DND-41 (cell line): Measurements from ENCODE around the gene LRRC70.

Experiments
- CTCF ChIP-seq: IDR thresholded peaks from 2 replicates; pipeline ENCODE4 v1.5.1; 2012; ENCODE audit warnings: borderline replicate concordance, low read length, moderate library complexity, mild to moderate bottlenecking; ENCODE audit not compliant: poor library complexity, severe bottlenecking; ENCODE audit errors: extremely low read depth
- EZH2 ChIP-seq: IDR thresholded peaks from 3 replicates; pipeline ENCODE4 v1.6.1; 2012; ENCODE audit warnings: borderline replicate concordance, low read depth, mild to moderate bottlenecking, moderate library complexity, low read length, inconsistent platforms; ENCODE audit not compliant: severe bottlenecking

GRCh38 chr5:62603934-62604333 is 25.3 kb downstream of the LRRC70 start:
- TF ChIP-seq CTCF (no peak), EZH2 (no peak)
